ENCODE data around the gene METTL8.
"Not testable (repeated sequence)": the region's sequence is repeated elsewhere in the genome, so short reads cannot be mapped to it uniquely, and the experiment has no call there.

The METTL8 gene

GRCh38 chr2:171422710-171423495 lies 10.9 kb downstream of the METTL8 start:
- not testable (repeated sequence) for DNase-seq

DNA sequence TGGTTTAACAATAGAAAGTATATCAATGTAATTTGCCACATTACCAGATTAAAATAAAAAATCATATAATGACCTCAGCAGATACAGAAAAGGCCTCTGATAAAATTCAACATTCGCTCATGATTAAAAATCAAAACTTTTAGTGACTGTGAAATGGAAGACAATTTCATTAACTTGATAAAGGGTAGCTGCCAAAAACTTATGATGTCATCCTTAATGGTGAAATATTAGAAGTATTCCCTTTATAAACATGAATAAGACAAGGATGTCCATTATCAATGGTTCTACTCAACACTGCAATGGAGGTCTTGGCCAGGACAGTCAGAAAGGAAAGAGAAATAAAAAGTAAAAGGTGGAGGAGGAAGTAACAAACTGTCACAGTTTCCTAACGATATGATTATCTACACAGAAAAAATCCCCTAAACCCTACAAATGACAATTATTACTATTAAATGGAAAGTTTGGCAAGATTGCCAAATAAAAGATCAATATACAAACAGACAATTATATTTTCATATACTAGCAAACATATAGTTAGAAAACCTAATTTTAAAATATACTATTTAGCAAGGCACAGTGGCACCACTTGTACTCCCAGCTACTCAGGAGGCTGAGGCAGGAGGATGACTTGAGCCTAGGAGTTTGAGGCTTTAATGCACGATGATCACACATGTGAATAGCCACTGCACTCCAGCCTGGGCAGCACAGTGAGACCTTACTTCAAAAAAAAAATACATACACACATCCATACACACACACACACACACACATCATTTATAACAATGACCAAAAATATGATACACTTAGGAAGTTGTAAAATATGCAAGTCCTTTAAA lies 12.8 kb downstream of the METTL8 start:
- DNase-seq = no peak

- no peak for DNase-seq
These were observed 14.5 kb downstream of the METTL8 start for GRCh38 chr2:171419333-171419732.

GRCh38 chr2:171416009-171416926 lies 17.5 kb downstream of the METTL8 start:
- DNase-seq = peak; percentile 95 to 96

DNA sequence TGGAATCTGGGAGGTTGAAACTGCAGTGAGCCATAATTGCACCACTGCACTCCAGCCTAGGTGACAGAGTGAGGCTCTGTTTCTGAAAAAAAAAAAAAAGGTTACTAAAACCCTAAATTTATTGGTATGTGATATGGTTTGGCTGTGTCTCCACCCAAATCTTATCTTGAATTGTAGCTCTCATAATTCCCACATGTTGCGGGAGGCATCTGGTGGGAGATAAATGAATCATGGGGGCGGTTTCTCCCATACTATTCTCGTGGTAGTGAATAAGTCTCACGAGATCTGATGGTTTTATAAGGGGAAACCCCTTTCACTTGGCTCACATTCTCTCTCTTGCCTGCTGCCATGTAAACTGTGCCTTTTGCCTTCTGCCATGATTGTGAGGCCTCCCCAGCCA lies 19.1 kb downstream of the METTL8 start:
- not testable (repeated sequence) for DNase-seq

DNA sequence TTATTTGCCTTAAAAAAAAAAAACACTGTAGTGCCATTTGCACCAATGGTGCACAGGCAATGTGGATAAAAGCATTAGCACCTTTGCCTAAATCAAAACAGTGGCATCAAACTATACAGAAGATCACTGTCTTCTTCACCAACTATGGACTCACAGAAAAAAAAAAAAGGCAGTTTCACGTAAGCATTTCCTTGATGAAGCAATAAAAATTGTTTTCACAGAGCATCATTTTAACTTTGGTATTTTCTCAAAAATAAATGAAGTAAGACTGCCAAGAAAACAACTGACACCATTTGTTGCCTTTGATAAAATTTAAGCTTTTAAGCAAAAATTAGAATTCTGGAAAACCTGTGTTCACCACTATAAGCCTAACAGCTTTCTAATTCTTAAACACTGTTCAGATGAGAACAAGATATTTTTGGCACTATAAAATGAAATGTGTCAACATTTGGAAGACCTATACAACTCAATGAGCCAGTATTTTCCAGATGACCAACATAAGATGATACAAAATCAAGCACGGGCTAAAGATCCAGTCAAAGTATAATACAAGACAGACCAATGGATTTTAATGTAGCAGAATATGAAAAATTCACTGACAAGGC lies 21.1 kb downstream of the METTL8 start:
- no peak for DNase-seq

- DNase-seq = no peak
These were observed 21.9 kb downstream of the METTL8 start for GRCh38 chr2:171411791-171412483.

DNA sequence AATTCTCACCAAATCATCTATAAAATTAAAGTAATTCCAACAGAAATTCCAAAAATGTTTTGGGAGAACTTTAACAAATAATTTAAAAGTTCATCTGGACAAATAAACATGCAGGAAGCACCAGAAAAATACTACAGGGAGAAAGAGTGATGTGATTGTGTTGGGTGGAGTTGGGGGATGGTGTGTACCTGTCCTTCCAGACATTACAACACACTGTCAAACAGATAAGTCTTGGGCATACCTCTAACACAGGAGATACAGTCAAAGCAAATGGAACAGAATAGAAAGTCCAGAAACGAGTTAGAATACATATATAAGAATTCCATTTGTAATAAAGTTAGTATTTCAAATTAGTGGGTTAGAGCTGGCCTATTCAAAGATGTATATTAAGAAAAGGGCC lies 22.6 kb downstream of the METTL8 start:
- DNase-seq = no peak

DNA sequence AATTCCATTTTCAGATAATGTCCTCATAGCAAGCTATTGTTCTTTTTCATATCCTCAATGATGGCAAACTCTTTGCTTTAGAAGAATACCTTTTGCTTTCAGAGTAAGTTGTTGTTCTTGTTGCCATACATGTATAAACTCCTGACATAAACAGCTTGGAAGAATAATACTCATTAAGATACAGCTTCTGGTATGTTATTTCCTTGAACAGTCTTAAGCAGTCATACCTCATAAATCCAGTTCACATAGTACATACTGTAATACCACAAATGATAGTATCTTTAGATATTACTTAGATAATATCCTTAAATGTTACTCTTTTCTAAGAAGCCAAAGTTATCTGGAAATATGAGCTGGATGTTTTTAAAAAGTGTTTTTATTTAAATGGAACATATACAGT lies 23.2 kb downstream of the METTL8 start:
- DNase-seq = no peak

DNA sequence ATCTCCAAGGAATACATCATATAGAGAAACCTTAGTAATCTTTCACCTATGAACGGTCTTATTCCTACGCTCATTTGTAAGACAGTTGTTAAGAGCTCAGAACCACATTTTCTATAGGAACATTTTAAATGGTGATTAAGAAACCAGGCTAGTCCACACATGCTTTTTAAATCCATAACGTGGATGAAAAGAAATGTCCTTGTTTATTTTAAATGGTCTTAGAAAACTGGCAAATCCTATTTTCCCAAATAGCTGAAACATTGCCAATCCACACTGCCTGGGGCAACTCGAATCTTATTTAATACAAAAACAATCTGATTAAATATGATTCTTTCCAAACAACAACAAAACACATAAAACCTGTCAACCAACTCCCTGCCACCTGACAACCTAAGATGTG lies 23.7 kb downstream of the METTL8 start:
- DNase-seq = no peak

DNA sequence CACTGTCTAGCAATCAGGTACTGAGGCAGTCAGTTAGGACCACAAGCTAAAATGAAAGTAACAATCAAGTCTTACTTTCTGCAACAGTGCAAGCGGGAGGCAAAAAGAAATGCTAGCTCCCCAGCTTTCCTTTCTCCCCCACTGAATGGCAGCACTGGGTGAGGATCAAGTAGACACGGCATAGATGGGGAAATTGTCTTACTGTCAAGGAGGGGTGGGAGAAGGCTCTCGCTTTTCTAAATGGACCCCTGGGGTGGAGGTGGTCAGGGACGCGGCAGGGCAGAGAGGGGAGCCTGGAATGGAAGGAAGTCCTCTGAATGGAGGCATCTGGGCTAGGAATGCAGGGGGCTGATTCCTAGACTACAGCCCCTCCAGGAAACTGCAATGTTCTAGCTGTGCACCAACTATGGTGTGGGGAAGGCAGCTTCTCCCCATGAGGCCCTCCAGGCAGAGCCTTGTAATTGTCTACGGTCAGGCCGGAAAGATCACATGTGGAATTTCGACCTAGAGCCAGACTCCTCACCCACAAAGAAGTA lies 24.3 kb downstream of the METTL8 start:
- DNase-seq = no peak

DNA sequence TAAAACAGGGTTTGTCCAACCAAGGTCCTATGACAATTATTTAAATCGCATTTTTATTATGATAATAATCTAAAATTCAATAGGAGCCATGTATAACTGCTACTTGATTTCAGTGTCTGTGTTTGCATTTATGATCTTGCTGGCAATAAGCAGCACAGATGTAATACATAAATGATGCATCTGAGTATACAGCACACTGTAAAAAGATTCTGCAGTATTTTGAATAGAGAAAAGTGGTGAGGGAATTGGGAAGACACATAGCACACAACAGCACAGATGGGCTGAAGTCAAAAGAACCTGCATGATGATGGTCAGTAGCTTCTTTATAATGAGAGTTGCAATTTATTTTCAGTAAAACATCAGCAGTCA lies 26.1 kb downstream of the METTL8 start:
- no peak for DNase-seq

GRCh38 chr2:171407030-171407675 lies 26.6 kb downstream of the METTL8 start:
- peak; percentile 39 to 46 for DNase-seq

GRCh38 chr2:171406044-171406443 lies 27.7 kb downstream of the METTL8 start:
- DNase-seq = no peak

DNA sequence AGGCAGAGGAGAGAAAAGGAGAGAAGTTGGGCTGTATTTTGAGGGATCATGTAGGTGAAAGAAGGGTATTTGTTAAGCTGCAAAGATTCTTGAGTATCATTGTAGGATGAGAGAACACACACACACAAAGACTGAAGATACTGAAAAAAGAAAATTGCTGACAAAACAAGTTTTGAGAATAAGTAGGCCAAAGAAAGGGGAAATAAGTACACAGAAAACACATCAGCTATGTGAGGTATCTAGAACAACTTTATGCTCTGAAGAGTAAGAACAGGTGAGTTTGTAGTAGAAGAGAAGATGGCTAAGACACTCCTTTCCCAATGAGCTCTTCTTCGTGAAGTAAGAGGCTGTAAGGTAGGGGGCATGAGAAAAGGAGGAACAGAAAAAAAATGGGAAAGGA lies 28.2 kb downstream of the METTL8 start:
- DNase-seq = no peak

DNA sequence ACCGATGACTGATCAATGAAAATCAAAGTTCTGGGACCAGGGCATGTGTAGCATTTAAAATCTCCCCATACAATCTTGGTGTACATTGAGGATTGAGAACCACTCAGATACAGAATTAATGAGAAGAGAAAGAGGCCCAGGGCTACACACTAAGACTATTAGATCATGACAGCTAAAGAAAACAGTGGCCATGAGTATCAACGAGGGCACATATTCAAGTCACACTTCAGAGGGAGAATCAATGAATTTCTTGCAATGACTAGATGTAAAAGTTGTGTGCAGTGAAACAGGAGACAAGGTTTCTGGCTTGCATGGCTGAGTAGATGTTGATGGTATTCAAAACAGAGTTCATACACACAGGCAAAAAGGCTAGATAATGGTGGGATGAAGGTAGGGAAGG lies 29.1 kb downstream of the METTL8 start:
- DNase-seq = no peak

DNA sequence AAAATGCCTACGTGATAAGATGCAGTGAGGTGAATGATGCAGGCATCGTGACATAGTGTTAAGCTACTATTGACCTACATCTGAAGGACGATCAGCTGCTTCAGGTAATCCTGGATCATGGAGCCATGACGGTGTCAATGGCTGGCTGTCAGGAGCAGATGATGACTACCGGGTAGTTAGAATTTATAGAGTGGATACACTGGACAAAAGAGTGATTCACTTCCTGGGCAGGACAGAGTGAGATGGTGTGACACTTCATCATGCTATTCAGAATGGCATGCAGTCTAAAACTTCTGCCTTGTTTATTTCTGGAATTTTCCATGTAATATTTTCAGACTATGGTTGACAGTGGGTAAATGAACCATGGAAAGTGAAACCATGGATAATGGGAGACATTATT lies 29.5 kb downstream of the METTL8 start:
- DNase-seq = no peak

DNA sequence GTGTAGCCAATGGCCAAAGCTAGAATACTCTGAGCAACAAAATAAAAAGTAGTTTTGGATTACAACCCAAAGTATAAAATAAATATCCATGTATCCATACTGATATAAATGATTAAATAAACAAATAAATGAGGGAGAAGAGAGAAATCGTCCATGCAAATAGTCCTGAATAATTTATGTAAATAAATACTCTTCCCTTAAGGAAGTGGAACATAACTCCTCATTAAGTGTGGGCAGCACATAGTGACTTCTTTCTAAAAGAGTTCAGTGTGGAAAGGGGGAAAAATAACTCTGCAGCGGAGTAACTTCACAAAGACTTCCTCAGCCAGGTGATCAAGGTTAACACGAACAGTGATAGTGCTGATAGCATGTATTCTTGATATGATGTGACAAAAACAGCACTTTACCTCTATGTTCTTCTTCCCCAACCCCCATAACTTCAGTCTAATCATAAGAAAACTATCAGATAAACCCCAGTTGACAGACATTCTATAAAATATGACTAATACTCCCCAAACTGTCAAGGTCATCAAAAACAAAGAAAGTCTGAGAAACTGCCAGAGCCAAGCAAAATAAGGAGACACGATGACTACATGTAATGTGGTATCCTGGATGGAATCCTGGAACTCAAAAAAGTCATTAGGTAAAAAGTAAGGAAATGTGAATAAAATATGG lies 30.7 kb downstream of the METTL8 start:
- DNase-seq = no peak

DNA sequence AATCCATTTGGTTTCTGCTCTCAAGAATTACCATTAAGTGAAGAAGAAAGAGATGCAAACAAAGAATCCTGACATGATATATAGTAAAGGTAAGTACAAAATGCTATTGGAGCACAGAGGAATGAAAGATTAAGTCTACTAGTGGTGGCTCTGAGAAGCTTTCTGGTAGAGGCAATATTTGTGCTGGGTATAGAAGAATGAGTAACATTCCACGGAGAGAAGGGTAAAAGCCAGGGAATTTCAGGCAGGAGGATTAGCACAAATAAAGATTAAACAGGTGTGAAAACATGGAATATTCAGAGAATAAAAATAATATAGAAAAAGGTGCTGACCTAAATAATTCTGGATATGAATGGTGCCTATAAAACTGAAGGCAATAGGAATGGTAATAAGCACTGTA lies 31.8 kb downstream of the METTL8 start:
- no peak for DNase-seq

DNA sequence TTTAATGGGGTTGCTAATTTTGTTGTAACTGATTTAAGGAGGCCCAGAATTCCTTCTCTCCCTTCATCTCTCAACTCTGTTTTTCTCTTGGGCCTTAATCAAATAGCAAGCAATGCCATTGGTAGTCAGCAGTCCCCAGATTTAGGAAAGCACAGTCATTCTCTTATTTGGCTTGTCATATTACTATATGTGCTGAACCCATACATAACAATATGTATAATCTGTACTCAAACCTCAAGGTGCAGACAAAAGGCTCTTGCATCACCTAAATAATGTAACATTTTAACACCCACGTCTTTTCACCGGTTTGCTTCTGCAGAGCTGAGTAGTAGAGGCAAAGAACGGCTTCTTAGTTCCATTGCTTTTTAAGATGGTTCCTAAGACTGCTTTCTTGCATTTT lies 33.4 kb downstream of the METTL8 start:
- DNase-seq = no peak

DNA sequence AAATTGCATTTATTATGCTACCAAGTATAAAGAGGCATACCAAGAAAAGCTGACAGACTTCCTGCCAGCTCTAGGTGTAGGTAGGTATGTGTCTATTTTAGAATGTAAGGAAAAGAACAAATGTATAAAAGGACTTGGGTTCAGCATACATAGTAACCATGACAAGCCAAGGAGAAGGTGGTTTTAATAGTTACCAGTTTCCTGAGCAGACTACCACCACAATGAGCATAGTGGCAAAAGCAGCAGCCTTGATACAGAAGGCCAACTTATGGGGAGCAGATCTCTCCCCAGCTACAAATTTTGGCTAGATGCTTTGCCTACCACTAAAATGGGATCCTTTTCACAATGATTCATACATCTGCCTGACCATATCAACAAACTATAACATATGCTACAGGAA lies 34.5 kb downstream of the METTL8 start:
- DNase-seq = peak; percentile 22 to 48
